ENCODE results near the gene WASF3.

WASF3 gene

GRCh38 chr13:26544707-26545106 lies 12.8 kb upstream of the WASF3 start:
- no peak for DNase-seq (ENCODE audit: low read depth in 2 of 2)

GRCh38 chr13:26548205-26548765 lies 9.2 kb upstream of the WASF3 start:
- no peak for DNase-seq (ENCODE audit: low read depth in 2 of 2)

GRCh38 chr13:26549713-26550112 lies 7.8 kb upstream of the WASF3 start:
- no peak for DNase-seq (ENCODE audit: low read depth in 2 of 2)

GRCh38 chr13:26551255-26551860 lies 6.1 kb upstream of the WASF3 start:
- no peak for DNase-seq (ENCODE audit: low read depth in 2 of 2)

- DNase-seq (ENCODE audit: low read depth in 2 of 2) = no peak
Measured at GRCh38 chr13:26555413-26555812, 2.1 kb upstream of the WASF3 start.

- DNase-seq (ENCODE audit: low read depth in 2 of 2) = no peak
Measured at GRCh38 chr13:26557051-26557392, 461 bp upstream of the WASF3 start.

- DNase-seq (ENCODE audit: low read depth in 2 of 2) = no peak
Measured at GRCh38 chr13:26558074-26558805, 757 bp downstream of the WASF3 start.

GRCh38 chr13:26558987-26559386 lies 1.5 kb downstream of the WASF3 start:
- no peak for DNase-seq (ENCODE audit: low read depth in 2 of 2)

GRCh38 chr13:26560456-26560855 lies 3.0 kb downstream of the WASF3 start:
- no peak for DNase-seq (ENCODE audit: low read depth in 2 of 2)

GRCh38 chr13:26561067-26561466 lies 3.6 kb downstream of the WASF3 start:
- DNase-seq (ENCODE audit: low read depth in 2 of 2) = no peak

- DNase-seq (ENCODE audit: low read depth in 2 of 2) = no peak
Measured at GRCh38 chr13:26561651-26562511, 4.4 kb downstream of the WASF3 start.

GRCh38 chr13:26562512-26562890 lies 5.0 kb downstream of the WASF3 start:
- no peak for DNase-seq (ENCODE audit: low read depth in 2 of 2)

GRCh38 chr13:26563713-26564112 lies 6.2 kb downstream of the WASF3 start:
- no peak for DNase-seq (ENCODE audit: low read depth in 2 of 2)

GRCh38 chr13:26568132-26568815 lies 10.8 kb downstream of the WASF3 start:
- no peak for DNase-seq (ENCODE audit: low read depth in 2 of 2)

- no peak for DNase-seq (ENCODE audit: low read depth in 2 of 2)
Measured at GRCh38 chr13:26571518-26571917, 14.0 kb downstream of the WASF3 start.

- no peak for DNase-seq (ENCODE audit: low read depth in 2 of 2)
Measured at GRCh38 chr13:26575244-26575643, 17.8 kb downstream of the WASF3 start.

- no peak for DNase-seq (ENCODE audit: low read depth in 2 of 2)
Measured at GRCh38 chr13:26579580-26579979, 22.1 kb downstream of the WASF3 start.

- no peak for DNase-seq (ENCODE audit: low read depth in 2 of 2)
Measured at GRCh38 chr13:26583662-26584061, 26.2 kb downstream of the WASF3 start.

GRCh38 chr13:26584713-26585112 lies 27.2 kb downstream of the WASF3 start:
- DNase-seq (ENCODE audit: low read depth in 2 of 2) = no peak

- DNase-seq (ENCODE audit: low read depth in 2 of 2) = no peak
Measured at GRCh38 chr13:26585136-26585535, 27.7 kb downstream of the WASF3 start.

- DNase-seq (ENCODE audit: low read depth in 2 of 2) = no peak
Measured at GRCh38 chr13:26587251-26587650, 29.8 kb downstream of the WASF3 start.

- DNase-seq (ENCODE audit: low read depth in 2 of 2) = no peak
Measured at GRCh38 chr13:26589226-26589625, 31.7 kb downstream of the WASF3 start.
